AG10803 (cell line): ENCODE data around the gene ARRB1.

ENCODE experiments used
- DNase-seq: peaks from one replicate; pipeline ENCODE4 v3.0.0; 2010; ENCODE audit warnings: low read depth
- H3K4me3 ChIP-seq: 2 replicates; pipeline ENCODE4 v1.5.1; 2011; ENCODE audit warnings: mild to moderate bottlenecking, low read length, control low read depth
- CTCF ChIP-seq: conservative IDR thresholded peaks from 2 replicates; pipeline ENCODE4 v1.5.1; 2011; ENCODE audit warnings: mild to moderate bottlenecking, low read length, control low read depth, inconsistent platforms

ARRB1 gene

GRCh38 chr11:75241036-75241905 lies 110.2 kb downstream of the ARRB1 start:
- TF ChIP-seq CTCF, result peak; percentile 42
- DNase-seq, result peak; percentile 72
- H3K4me3 ChIP-seq, result peak overlapping the region; percentile 53

- no peak for DNase-seq
- no peak within 1 kb of the TSS; the same call in 1 of the 2 replicates for H3K4me3 ChIP-seq
- TF ChIP-seq CTCF, result no peak
Observed at GRCh38 chr11:75240311-75241035, 111.0 kb downstream of the ARRB1 start, which contains the start of gene TPBGL. TPBGL (plus strand) TSS chr11:75240774; CDS start chr11:75241050, 276 bp downstream.

GRCh38 chr11:75239531-75240290 lies 111.8 kb downstream of the ARRB1 start:
- H3K4me3 ChIP-seq, result no peak overlapping the region
- no peak for TF ChIP-seq CTCF
- DNase-seq, result no peak

GRCh38 chr11:75238595-75239440 lies 112.6 kb downstream of the ARRB1 start:
- no peak overlapping the region for H3K4me3 ChIP-seq
- TF ChIP-seq CTCF, result no peak
- DNase-seq, result no peak

- H3K4me3 ChIP-seq, result no peak overlapping the region
- DNase-seq, result no peak
- TF ChIP-seq CTCF, result no peak
Observed at GRCh38 chr11:75237050-75237449, 114.4 kb downstream of the ARRB1 start.

GRCh38 chr11:75236062-75236461 lies 115.4 kb downstream of the ARRB1 start:
- no peak overlapping the region for H3K4me3 ChIP-seq
- DNase-seq, result no peak
- TF ChIP-seq CTCF, result no peak
